RWPE2 (cell line): ENCODE measurements around the gene ALG2.

Source experiments
- ATAC-seq: fragments of 200-7000 bp; cut with Tn5 transposase; 3 replicates; pipeline ENCODE4 v1.9.1; 2021; ENCODE audit warnings: low read depth
- DNase-seq: peaks from one replicate; pipeline ENCODE4 v3.0.0-alpha.2; 2020; ENCODE audit warnings: low spot score
- H3K27ac ChIP-seq: fragments of 450-650 bp; 2 replicates; pipeline ENCODE4 v1.5.1; 2017; ENCODE audit warnings: mild to moderate bottlenecking; ENCODE audit not compliant: poor library complexity, severe bottlenecking
- H3K27me3 ChIP-seq: fragments of 250-450 bp; sonication (Bioruptor Pico); 2 replicates; pipeline ENCODE4 v1.5.1; 2021; ENCODE audit warnings: mild to moderate bottlenecking, moderate library complexity; ENCODE audit not compliant: insufficient read depth, poor library complexity, severe bottlenecking
- H3K36me3 ChIP-seq: fragments of 250-450 bp; sonication (Bioruptor Pico); 2 replicates; pipeline ENCODE4 v1.5.1; 2020; ENCODE audit warnings: low read depth, mild to moderate bottlenecking, moderate library complexity
- H3K4me1 ChIP-seq: fragments of 250-450 bp; sonication (Bioruptor Pico); 2 replicates; pipeline ENCODE4 v1.5.1; 2021; ENCODE audit warnings: mild to moderate bottlenecking, moderate library complexity; ENCODE audit not compliant: insufficient read depth, poor library complexity, severe bottlenecking
- H3K4me3 ChIP-seq: fragments of 250-450 bp; sonication (Bioruptor Pico); 2 replicates; pipeline ENCODE4 v1.5.1; 2021; ENCODE audit warnings: mild to moderate bottlenecking, moderate library complexity; ENCODE audit not compliant: severe bottlenecking
- H3K9me3 ChIP-seq: fragments of 250-450 bp; sonication (Bioruptor Pico); 2 replicates; pipeline ENCODE4 v1.5.1; 2021; ENCODE audit warnings: mild to moderate bottlenecking, moderate library complexity; ENCODE audit not compliant: severe bottlenecking
- TF ChIP-seq, protein P1 (sequence below): fragments of 450-650 bp; IDR thresholded peaks from one replicate; pipeline ENCODE4 v1.5.1; 2017; ENCODE audit warnings: mild to moderate bottlenecking, moderate library complexity; ENCODE audit not compliant: poor library complexity, severe bottlenecking

ALG2 gene

DNA sequence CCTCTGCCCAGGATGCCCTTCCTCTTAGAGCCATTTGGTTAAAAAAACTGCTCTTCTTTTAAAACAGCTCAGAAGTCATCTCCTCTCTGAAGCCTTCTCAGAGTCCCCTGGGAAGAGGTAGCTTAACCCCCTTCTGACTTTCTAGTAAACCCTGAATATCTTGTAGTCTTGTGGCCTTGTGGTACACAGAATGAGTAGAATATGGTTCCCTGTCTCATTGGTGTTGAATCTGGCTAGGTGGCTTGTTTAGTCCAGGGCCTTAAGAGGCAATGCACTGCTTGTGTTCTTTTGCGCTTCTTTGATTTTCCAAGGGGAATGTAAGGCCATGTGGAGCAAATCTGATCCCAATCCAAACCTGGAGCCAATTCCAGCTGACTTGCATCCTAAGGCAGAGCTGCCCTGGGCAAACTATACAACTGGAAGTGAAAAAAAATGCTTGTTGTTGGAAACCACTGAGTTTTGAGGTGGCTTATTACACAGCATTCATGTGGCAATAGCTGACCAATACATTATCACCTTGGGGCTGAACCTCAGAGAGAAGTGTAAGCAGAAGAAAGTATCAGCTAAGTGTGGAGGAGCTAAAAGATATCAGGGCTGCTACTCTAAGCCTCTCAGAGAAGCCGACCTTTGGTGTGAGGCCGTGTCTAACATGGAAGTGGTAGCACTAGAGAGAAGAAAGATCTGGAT lies 31.0 kb downstream of the ALG2 start:
- Histone ChIP-seq H3K27me3 (peaks cover 25% of the 10 kb centered on the region), H3K27ac (no peak overlapping the region), H3K36me3 (no peaks in the 10 kb centered on the region), H3K4me3 (no peak overlapping the region), H3K4me1 (no peaks in the 10 kb centered on the region), H3K9me3 (no peaks in the 10 kb centered on the region)
- TF ChIP-seq, protein P1, sequence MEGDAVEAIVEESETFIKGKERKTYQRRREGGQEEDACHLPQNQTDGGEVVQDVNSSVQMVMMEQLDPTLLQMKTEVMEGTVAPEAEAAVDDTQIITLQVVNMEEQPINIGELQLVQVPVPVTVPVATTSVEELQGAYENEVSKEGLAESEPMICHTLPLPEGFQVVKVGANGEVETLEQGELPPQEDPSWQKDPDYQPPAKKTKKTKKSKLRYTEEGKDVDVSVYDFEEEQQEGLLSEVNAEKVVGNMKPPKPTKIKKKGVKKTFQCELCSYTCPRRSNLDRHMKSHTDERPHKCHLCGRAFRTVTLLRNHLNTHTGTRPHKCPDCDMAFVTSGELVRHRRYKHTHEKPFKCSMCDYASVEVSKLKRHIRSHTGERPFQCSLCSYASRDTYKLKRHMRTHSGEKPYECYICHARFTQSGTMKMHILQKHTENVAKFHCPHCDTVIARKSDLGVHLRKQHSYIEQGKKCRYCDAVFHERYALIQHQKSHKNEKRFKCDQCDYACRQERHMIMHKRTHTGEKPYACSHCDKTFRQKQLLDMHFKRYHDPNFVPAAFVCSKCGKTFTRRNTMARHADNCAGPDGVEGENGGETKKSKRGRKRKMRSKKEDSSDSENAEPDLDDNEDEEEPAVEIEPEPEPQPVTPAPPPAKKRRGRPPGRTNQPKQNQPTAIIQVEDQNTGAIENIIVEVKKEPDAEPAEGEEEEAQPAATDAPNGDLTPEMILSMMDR = no peak
- DNase-seq (no peak), ATAC-seq (no peak)

DNA sequence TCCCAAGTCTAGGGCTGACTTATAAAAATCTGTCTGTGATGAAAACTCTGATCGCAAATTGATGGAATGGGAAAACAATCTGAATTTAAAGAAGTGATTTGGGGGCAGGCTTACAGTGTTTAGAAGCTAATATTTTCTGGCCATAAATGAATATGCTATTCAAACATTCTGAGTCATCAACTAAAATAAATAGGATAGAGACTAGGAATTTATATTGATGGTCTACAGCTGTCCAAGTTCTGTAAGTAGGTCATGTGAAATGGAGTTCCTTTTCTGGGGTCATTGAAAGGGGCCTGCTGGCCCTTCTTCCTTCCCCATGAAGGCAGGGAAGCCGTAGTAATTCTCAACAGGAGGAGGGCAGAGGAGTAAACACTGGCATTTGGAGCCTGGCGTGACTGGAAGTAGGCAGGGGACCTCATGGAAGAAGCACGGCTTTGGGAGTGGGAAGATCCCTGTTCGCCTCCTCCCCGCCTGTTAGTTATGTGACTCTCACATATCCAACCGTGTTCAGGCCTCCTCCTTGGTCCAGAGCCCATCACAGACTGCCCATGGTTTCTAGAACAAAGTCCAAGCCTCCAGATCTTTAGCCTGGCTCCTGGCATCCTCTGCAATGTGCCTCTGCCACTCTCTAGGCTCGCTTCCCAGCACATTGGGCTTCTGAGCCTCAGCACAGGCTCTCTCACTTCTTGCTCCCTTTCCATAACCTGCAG lies 31.7 kb downstream of the ALG2 start:
- DNase-seq (no peak), ATAC-seq (no peak)
- H3K27ac ChIP-seq = no peak overlapping the region
- H3K4me3 ChIP-seq = no peak overlapping the region
- H3K4me1 ChIP-seq = no peaks in the 10 kb centered on the region
- peaks cover 22% of the 10 kb centered on the region for H3K27me3 ChIP-seq
- TF ChIP-seq, protein P1 = no peak
- H3K9me3 ChIP-seq = no peaks in the 10 kb centered on the region
- H3K36me3 ChIP-seq = no peaks in the 10 kb centered on the region

DNA sequence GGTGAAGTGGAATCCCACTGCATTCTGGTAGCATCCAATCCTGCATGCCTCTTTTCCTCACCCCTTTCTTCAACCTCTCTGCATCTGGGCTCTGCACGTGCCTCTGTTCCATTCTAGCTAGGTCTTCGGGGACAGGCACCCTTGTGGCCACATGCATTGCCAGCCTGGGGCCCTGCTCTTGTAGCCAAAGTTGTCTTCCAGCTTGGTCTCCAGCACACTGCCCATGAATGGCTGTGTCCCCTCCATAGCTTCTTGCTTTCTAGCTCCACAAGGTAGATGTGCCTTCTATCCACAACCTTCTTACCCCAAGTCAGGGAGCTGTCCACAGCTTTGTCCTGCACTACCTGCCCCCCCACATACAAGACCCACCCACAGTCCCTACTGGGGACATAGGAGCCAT lies 32.6 kb downstream of the ALG2 start:
- Histone ChIP-seq H3K4me1 (no peaks in the 10 kb centered on the region), H3K27ac (no peak overlapping the region), H3K27me3 (peaks cover 15% of the 10 kb centered on the region), H3K4me3 (no peak overlapping the region), H3K36me3 (no peaks in the 10 kb centered on the region), H3K9me3 (no peaks in the 10 kb centered on the region)
- ATAC-seq (no peak), DNase-seq (no peak)
- TF ChIP-seq, protein P1 = no peak

DNA sequence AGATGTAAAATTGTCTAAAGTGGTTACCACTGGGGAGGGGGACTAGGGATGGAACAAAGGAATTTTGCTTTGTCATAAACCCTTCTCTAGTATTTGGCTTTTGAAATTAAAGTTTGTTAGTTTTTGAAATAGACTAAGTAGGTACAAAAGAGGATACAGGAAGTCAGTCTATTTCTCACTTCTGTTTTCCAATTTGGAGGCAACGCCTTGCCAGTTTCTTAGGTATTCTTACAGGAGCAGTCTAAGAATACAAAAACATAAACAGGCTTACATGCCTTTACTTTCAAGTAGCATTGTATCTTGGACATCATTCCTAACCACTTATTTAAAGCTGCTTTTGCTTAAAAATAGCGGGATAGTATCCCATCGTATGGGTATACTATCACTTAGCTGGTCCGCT lies 34.4 kb downstream of the ALG2 start:
- no peak for DNase-seq
- Histone ChIP-seq H3K4me3 (no peak overlapping the region), H3K27ac (no peak overlapping the region)

More for the DNA sequence above, 34.4 kb downstream of the ALG2 start:
- Histone ChIP-seq H3K9me3 (no peaks in the 10 kb centered on the region), H3K27me3 (peaks cover 6% of the 10 kb centered on the region), H3K4me1 (no peaks in the 10 kb centered on the region), H3K36me3 (no peaks in the 10 kb centered on the region)
- TF ChIP-seq, protein P1 = no peak
- no peak for ATAC-seq
